Adipose tissue (tissue), 3 donors: ENCODE data around the gene MANF. TPM values are rescaled to one million over a fixed set of nuclear protein-coding genes. Genes with fewer than 3 reads are reported as not detected.

Source experiments
- H3K27ac ChIP-seq: one replicate; pipeline ENCODE4 v1.5.1; 2013; ENCODE audit warnings: low read depth, low read length
- WGBS, 3 donors: extraction: QIAGEN DNeasy Blood & Tissue Kit; methylation state at CpG; one replicate each; pipeline ENCODE4 v1.1.7; 2013; 5-methylcytosine and 5-hydroxymethylcytosine counted together
- polyA plus RNA-seq, 3 donors: library from polyadenylated mRNA; stranded (reverse); fragments of 200-250 nt; gene quantifications; one replicate each; pipeline ENCODE4 v1.2.3, GENCODE V29; 2013
- donor health status: healthy with polysubstance abuse.
- donor health status: Bipolar disorder and iron deficiency.
- donor health status: healthy.

Gene MANF
- polyA plus RNA-seq, 3 donors = 31.0 to 67.8 (median 42.0) TPM

DNA sequence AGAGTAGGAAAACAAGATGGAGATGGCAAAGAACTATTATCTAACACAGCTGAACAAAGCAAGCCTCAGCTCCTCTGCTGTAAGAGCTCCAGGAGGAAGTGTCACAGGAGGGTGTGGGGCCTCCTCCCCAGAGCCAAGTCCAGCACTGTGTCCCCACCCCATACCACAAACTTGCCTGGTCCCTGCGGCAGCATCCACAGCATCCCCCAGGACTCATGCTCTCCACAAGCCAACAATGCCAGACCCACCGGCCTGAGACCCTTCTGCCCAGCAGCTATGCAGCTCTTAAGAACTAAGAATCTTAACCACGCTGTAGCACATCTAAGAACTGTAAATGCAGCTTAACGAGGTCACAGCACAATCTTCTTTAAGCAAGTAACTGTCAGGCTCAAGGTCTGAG lies 15.1 kb downstream of the MANF start:
- 83 to 92% (median 89%) methylated on average over 4 of the region's 4 CpGs for WGBS, 3 donors
- H3K27ac ChIP-seq = no peak overlapping the region

GRCh38 chr3:51401735-51402134 lies 16.6 kb downstream of the MANF start:
- no peak overlapping the region for H3K27ac ChIP-seq
- WGBS, 3 donors = 70 to 88% (median 71%) methylated on average over 4 of the region's 4 CpGs

- H3K27ac ChIP-seq = no peak overlapping the region
Measured at GRCh38 chr3:51403675-51404074, 18.6 kb downstream of the MANF start.

DNA sequence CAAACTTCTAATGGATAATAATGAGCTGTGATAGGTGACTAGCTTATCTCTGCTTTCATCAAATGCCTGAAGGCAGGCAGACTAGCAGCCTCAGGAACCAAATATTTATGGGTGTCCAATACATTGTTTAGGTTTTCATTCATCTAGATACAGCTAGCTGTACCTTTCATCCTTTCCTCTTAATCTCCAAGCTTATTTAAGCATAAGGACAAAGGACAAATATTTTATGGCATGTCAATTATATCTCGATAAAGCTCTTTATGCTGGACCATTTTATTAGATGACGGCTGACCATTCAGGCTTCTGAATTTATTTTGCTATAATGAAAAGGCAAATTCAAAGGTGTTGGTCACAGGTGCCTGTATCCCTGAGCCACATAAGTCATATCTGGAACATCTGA lies 22.9 kb downstream of the MANF start:
- no peak overlapping the region for H3K27ac ChIP-seq
- 89 to 97% (median 93%) methylated on average over 2 of the region's 2 CpGs for WGBS, 3 donors

- H3K27ac ChIP-seq = no peak overlapping the region
- WGBS, 3 donors = 62 to 75% (median 73%) methylated on average over 2 of the region's 2 CpGs
Measured at GRCh38 chr3:51408813-51409212, 23.7 kb downstream of the MANF start.

DNA sequence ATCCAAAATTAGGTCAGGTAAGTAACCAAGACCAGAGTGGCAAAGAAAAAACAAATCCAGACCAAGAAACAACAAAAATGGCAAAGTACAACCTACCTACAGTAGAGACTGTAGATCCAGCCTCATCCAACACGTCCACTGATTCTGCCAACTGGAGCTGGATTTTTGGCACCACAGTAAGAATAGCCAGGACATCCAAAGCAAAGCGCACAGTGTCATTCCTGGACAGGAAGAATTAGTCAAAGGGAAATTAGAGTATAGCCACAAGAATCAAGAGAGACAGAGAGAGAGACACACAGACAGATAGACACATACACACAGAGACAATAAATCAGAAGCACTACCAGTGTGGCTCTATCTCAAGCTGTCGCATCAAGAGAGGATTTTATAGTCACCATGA lies 37.1 kb downstream of the MANF start:
- 92 to 97% (median 97%) methylated on average over 3 of the region's 3 CpGs for WGBS, 3 donors
- H3K27ac ChIP-seq = no peak overlapping the region

- WGBS, 3 donors = 81 to 92% (median 91%) methylated on average over 4 of the region's 4 CpGs
Measured at GRCh38 chr3:51426921-51427320, 41.8 kb downstream of the MANF start.

DNA sequence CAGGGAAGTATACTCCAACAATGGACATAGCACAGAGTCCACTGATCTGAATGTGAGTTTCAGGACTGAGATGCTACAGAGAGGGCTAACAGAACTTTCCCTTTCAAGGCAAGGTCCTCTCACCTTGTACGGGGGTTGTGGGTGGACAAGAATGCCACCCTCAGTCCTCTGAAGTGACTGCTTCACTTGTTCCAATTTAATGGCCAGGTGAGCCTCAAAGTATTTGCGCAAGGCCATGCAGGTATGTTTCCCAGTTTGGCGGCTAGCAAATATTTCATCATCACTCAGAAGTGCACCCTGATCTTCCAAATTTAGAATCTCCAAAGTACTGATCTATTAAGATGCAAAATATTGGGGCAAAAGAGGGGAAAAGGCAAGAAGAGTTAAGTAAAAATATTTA lies 44.0 kb downstream of the MANF start:
- WGBS, 3 donors = 91 to 98% (median 94%) methylated on average over 3 of the region's 3 CpGs
- H3K27ac ChIP-seq = no peak overlapping the region

More at GRCh38 chr3:51426921-51427320, 41.8 kb downstream of the MANF start:
- H3K27ac ChIP-seq = no peak overlapping the region

- WGBS, 3 donors = 87 to 97% (median 96%) methylated on average over 5 of the region's 5 CpGs
- no peak overlapping the region for H3K27ac ChIP-seq
Measured at GRCh38 chr3:51434110-51434509, 49.0 kb downstream of the MANF start.

DNA sequence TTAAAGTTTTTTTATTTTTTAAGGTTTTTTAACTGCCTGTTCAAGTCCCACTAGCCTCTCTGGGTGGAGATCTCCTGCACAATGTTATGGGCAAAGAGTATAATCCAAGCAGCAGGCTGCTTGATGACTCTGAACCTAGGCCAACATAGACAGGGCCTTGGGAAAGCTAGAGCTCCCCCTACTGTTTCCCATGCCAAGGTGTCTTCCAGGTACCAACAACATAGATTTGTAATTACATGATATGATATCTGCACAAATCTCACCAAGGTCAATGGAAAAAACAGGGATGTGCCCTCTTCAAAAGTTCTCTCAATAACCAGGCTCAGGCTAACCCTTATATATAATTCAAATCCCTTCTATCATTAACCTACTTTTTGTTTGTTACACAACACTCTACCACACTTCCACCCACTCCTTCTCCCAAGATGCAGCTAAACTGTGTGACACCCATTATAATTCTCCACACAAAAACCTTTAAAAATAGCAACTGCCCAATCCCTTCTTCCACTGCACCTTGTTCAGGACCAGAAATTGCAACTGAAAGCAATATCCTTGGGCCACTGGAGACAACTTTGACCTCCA lies 49.7 kb downstream of the MANF start:
- H3K27ac ChIP-seq = no peak overlapping the region

GRCh38 chr3:51436998-51437639 lies 52.0 kb downstream of the MANF start:
- 81 to 96% (median 84%) methylated on average over 8 of the region's 8 CpGs for WGBS, 3 donors
- no peak overlapping the region for H3K27ac ChIP-seq

Other genes with a start within 250 kb of the MANF start
- gene RBM15B, start 6.0 kb downstream of the MANF start, polyA plus RNA-seq = 10 to 100 TPM; 10.8 to 16.5 (median 12.1) TPM
- gene DCAF1, start 114.7 kb downstream of the MANF start, polyA plus RNA-seq = 10 to 100 TPM in 1 of 3 donors, 1 to 10 TPM in 2; 6.3 to 14.3 (median 9.4) TPM
- gene RAD54L2, start 153.4 kb downstream of the MANF start, polyA plus RNA-seq = 1 to 10 TPM; 2.2 to 6.6 (median 4.6) TPM